Stimulated activated CD8-positive, alpha-beta memory T cell treated with anti-CD3 and anti-CD28 coated beads, Interleukin-12 subunit alpha, Interleukin-12 subunit beta, amount 100 ng/mL, for 24 hours (primary cell): ENCODE results near the gene LIMS4.
"Not testable (repeated sequence)": the region's sequence is repeated elsewhere in the genome, so short reads cannot be mapped to it uniquely, and the experiment has no call there.

ENCODE experiments used
- DNase-seq: peaks from one replicate; pipeline ENCODE4 v3.0.0-alpha.2; 2020; ENCODE audit errors: extremely low read depth

Gene LIMS4

GRCh38 chr2:110472171-110473058 lies at the start of gene LIMS4:
TSS of gene LIMS4 (minus strand) at chr2:110472816. CDS start at chr2:110472778, 38 bp downstream.
- DNase-seq = not testable (repeated sequence)

- DNase-seq = not testable (repeated sequence)
Measured at GRCh38 chr2:110499755-110500377, 27.2 kb upstream of the LIMS4 start.

GRCh38 chr2:110496027-110496426 lies 23.4 kb upstream of the LIMS4 start:
- DNase-seq = not testable (repeated sequence)

GRCh38 chr2:110494488-110494887 lies 21.9 kb upstream of the LIMS4 start:
- not testable (repeated sequence) for DNase-seq

GRCh38 chr2:110488991-110489390 lies 16.4 kb upstream of the LIMS4 start:
- not testable (repeated sequence) for DNase-seq

- not testable (repeated sequence) for DNase-seq
Measured at GRCh38 chr2:110482697-110483096, 10.1 kb upstream of the LIMS4 start.

- not testable (repeated sequence) for DNase-seq
Measured at GRCh38 chr2:110481200-110481599, 8.6 kb upstream of the LIMS4 start.

GRCh38 chr2:110480084-110480483 lies 7.5 kb upstream of the LIMS4 start:
- DNase-seq = not testable (repeated sequence)

GRCh38 chr2:110477370-110477769 lies 4.8 kb upstream of the LIMS4 start:
- DNase-seq = not testable (repeated sequence)

GRCh38 chr2:110476952-110477351 lies 4.3 kb upstream of the LIMS4 start:
- DNase-seq = not testable (repeated sequence)

- not testable (repeated sequence) for DNase-seq
Measured at GRCh38 chr2:110475627-110476359, 3.2 kb upstream of the LIMS4 start.

- not testable (repeated sequence) for DNase-seq
Measured at GRCh38 chr2:110474898-110475297, 2.3 kb upstream of the LIMS4 start.

GRCh38 chr2:110473059-110473358 lies 393 bp upstream of the LIMS4 start:
- not testable (repeated sequence) for DNase-seq

- DNase-seq = not testable (repeated sequence)
Measured at GRCh38 chr2:110468921-110469320, 3.7 kb downstream of the LIMS4 start.

GRCh38 chr2:110465312-110465711 lies 7.3 kb downstream of the LIMS4 start:
- DNase-seq = not testable (repeated sequence)

- DNase-seq = not testable (repeated sequence)
Measured at GRCh38 chr2:110462458-110462857, 10.2 kb downstream of the LIMS4 start.

GRCh38 chr2:110460318-110460717 lies 12.3 kb downstream of the LIMS4 start:
- not testable (repeated sequence) for DNase-seq

- not testable (repeated sequence) for DNase-seq
Measured at GRCh38 chr2:110457214-110457590, 15.4 kb downstream of the LIMS4 start.

GRCh38 chr2:110456291-110457213 lies 16.1 kb downstream of the LIMS4 start:
- not testable (repeated sequence) for DNase-seq

GRCh38 chr2:110455080-110455670 lies 17.4 kb downstream of the LIMS4 start:
- DNase-seq = not testable (repeated sequence)

- DNase-seq = not testable (repeated sequence)
Measured at GRCh38 chr2:110450951-110451350, 21.7 kb downstream of the LIMS4 start.
